Osteoblast (primary cell): Measurements from ENCODE around the gene GCN1. TPM values are rescaled to one million over a fixed set of nuclear protein-coding genes. Genes with fewer than 3 reads are reported as not detected.
A peak's percentile ranks its signal among the peaks of the same experiment; 100 is the strongest.

ENCODE experiments used
- DNase-seq: peaks from one replicate; pipeline ENCODE4 v3.0.0; 2011; ENCODE audit warnings: low spot score, mixed read lengths; ENCODE audit not compliant: insufficient read length; ENCODE audit errors: missing footprints
- H2AFZ ChIP-seq: 2 replicates; pipeline ENCODE4 v1.6.0; 2011; ENCODE audit warnings: mild to moderate bottlenecking, low read length
- H3K27ac ChIP-seq: 2 replicates; pipeline ENCODE4 v1.5.1; 2011; ENCODE audit warnings: mild to moderate bottlenecking, low read depth, low read length, moderate library complexity
- H3K27me3 ChIP-seq: 2 replicates; pipeline ENCODE4 v1.6.0; 2012; ENCODE audit warnings: mild to moderate bottlenecking, control low read depth, inconsistent platforms, low read length, moderate library complexity; ENCODE audit not compliant: insufficient read depth
- H3K36me3 ChIP-seq: 2 replicates; pipeline ENCODE4 v1.5.1; 2011; ENCODE audit warnings: mild to moderate bottlenecking, low read length, control low read depth, moderate library complexity; ENCODE audit not compliant: insufficient read depth
- H3K4me1 ChIP-seq: 2 replicates; pipeline ENCODE4 v1.5.1; 2011; ENCODE audit warnings: mild to moderate bottlenecking, low read length, control low read depth, moderate library complexity; ENCODE audit not compliant: insufficient read depth
- H3K4me2 ChIP-seq: 2 replicates; pipeline ENCODE4 v1.6.0; 2011; ENCODE audit warnings: mild to moderate bottlenecking, low read length; ENCODE audit not compliant: insufficient read depth
- H3K4me3 ChIP-seq: fragments of 200-600 bp; sonication (generic); 3 replicates; pipeline ENCODE4 v1.5.1; 2012; ENCODE audit warnings: mild to moderate bottlenecking, low read length, inconsistent platforms; ENCODE audit not compliant: insufficient read depth
- H3K79me2 ChIP-seq: 2 replicates; pipeline ENCODE4 v1.6.0; 2012; ENCODE audit warnings: mild to moderate bottlenecking, low read length, control low read depth, inconsistent platforms; ENCODE audit not compliant: insufficient read depth
- H3K9me3 ChIP-seq: 2 replicates; pipeline ENCODE4 v1.5.1; 2011; ENCODE audit warnings: low read depth, low read length, control low read depth
- H4K20me1 ChIP-seq: 2 replicates; pipeline ENCODE4 v1.6.0; 2012; ENCODE audit warnings: mild to moderate bottlenecking, low read length, control low read depth; ENCODE audit not compliant: insufficient read depth
- CTCF ChIP-seq: IDR thresholded peaks from 2 replicates; pipeline ENCODE4 v1.5.1; 2011; ENCODE audit warnings: mild to moderate bottlenecking, low read depth, low read length, moderate library complexity; ENCODE audit errors: extremely low read depth
- total RNA-seq: library from RNA; depleted of rRNA; stranded (reverse); fragments of >200 nt; gene quantifications from 2 replicates; pipeline ENCODE4 v1.2.3, GENCODE V29; 2012

Gene GCN1
- total RNA-seq, 1 donor = 103 TPM

GRCh38 chr12:120141336-120141735, 53.2 kb downstream of the GCN1 start:
- Histone ChIP-seq H3K27ac (no peak overlapping the region), H3K27me3 (no peaks in the 10 kb centered on the region), H3K36me3 (peaks cover 92% of the 10 kb centered on the region), H3K4me3 (no peak overlapping the region), H3K79me2 (peaks cover 5% of the 10 kb centered on the region), H3K4me2 (no peak overlapping the region), H4K20me1 (peaks cover 5% of the 10 kb centered on the region), H3K4me1 (no peaks in the 10 kb centered on the region), H2AFZ (no peak overlapping the region), H3K9me3 (no peaks in the 10 kb centered on the region)
- DNase-seq = peak; percentile 22
- no peak for TF ChIP-seq CTCF

- peak; percentile 73 for DNase-seq
- H3K27me3 ChIP-seq = no peaks in the 10 kb centered on the region
- no peak overlapping the region for H3K4me2 ChIP-seq
- H3K4me1 ChIP-seq = no peaks in the 10 kb centered on the region
- peaks cover 92% of the 10 kb centered on the region for H3K36me3 ChIP-seq
- H3K27ac ChIP-seq = no peak overlapping the region
- H2AFZ ChIP-seq = no peak overlapping the region
- no peaks in the 10 kb centered on the region for H3K9me3 ChIP-seq
- no peak for TF ChIP-seq CTCF
- H3K79me2 ChIP-seq = peaks cover 5% of the 10 kb centered on the region
- no peak overlapping the region for H3K4me3 ChIP-seq
- peaks cover 5% of the 10 kb centered on the region for H4K20me1 ChIP-seq
These were observed 53.9 kb downstream of the GCN1 start for GRCh38 chr12:120140603-120141002.

GRCh38 chr12:120139958-120140357, 54.6 kb downstream of the GCN1 start:
- DNase-seq = peak; percentile 78
- no peak for TF ChIP-seq CTCF
- no peak overlapping the region for H2AFZ ChIP-seq
- no peak overlapping the region for H3K4me2 ChIP-seq
- H3K27ac ChIP-seq = peak overlapping the region; percentile 46
- H3K9me3 ChIP-seq = no peaks in the 10 kb centered on the region
- no peaks in the 10 kb centered on the region for H3K4me1 ChIP-seq
- H3K27me3 ChIP-seq = no peaks in the 10 kb centered on the region
- H4K20me1 ChIP-seq = peaks cover 5% of the 10 kb centered on the region
- H3K36me3 ChIP-seq = peaks cover 92% of the 10 kb centered on the region
- H3K79me2 ChIP-seq = peaks cover 5% of the 10 kb centered on the region
- no peak overlapping the region for H3K4me3 ChIP-seq

DNA sequence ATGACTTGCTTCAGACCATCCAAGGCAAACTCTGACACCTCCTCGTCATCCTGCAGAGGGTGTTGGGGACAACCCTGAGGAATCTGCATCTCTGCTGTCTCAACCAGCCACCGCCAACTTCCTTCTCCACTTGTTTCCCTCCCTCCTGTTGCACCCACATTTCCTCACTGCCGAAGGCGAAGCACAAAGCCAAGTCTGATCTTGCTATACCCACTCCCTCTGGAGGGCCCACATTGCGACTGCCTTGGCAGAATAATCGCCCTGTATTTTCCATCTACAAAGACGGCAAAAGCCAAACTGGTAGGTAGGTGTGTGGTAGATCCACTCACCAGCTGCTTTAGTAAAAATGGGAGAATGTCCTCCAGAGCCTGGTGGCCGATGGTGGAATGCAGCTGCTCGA, 56.1 kb downstream of the GCN1 start:
- H3K27ac ChIP-seq = no peak overlapping the region
- peaks cover 5% of the 10 kb centered on the region for H3K79me2 ChIP-seq
- no peak overlapping the region for H3K4me2 ChIP-seq
- no peaks in the 10 kb centered on the region for H3K4me1 ChIP-seq
- peaks cover 90% of the 10 kb centered on the region for H3K36me3 ChIP-seq
- no peaks in the 10 kb centered on the region for H3K27me3 ChIP-seq
- H3K9me3 ChIP-seq = no peaks in the 10 kb centered on the region
- peaks cover 6% of the 10 kb centered on the region for H4K20me1 ChIP-seq
- H2AFZ ChIP-seq = no peak overlapping the region
- TF ChIP-seq CTCF = no peak
- no peak overlapping the region for H3K4me3 ChIP-seq
- peak; percentile 72 for DNase-seq
